Measurements from ENCODE around the gene EMSY.

EMSY gene

DNA sequence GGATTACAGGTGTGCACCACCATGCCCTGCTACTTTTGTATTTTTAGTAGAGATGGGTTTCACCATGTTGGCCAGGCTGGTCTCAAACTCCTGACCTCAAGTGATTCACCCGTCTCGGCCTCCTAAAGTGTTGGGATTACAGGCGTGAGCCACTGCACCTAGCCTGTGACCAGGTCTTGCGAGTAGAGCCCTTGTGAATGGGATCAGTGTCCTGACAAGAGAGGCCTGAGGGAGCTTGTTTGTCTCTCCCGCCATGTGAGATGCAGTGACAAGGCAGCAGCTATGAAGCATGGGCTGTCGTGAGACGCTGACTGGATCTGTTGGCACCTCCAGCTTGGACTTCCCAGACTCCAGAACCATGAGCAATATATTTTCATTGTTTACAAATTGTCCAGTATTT is 156.5 kb downstream of the EMSY start:
- Histone ChIP-seq H3K36me3 (ENCODE audit: control insufficient read depth in 2 of 2, insufficient read depth in 2 of 2, low read length in 2 of 2) (no peaks in the 10 kb centered on the region), H3K9me3 (ENCODE audit: control insufficient read depth in 2 of 2, low read length in 2 of 2) (no peaks in the 10 kb centered on the region), H3K9ac (ENCODE audit: low read depth in 1 of 2, low read length in 2 of 2) (no peak overlapping the region), H3K4me3 (ENCODE audit: low read length in 2 of 2) (no peak overlapping the region), H3K4me1 (ENCODE audit: control insufficient read depth in 2 of 2, insufficient read depth in 2 of 2, low read length in 2 of 2) (peaks cover 28 to 30% of the 10 kb centered on the region in 2 donors), H3K27ac (ENCODE audit: low read depth in 2 of 2, low read length in 2 of 2) (peak overlapping the region in 1 of 2 donors; percentile 73), H3K27me3 (ENCODE audit: control insufficient read depth in 2 of 2, insufficient read depth in 2 of 2, low read length in 2 of 2) (no peaks in the 10 kb centered on the region)

DNA sequence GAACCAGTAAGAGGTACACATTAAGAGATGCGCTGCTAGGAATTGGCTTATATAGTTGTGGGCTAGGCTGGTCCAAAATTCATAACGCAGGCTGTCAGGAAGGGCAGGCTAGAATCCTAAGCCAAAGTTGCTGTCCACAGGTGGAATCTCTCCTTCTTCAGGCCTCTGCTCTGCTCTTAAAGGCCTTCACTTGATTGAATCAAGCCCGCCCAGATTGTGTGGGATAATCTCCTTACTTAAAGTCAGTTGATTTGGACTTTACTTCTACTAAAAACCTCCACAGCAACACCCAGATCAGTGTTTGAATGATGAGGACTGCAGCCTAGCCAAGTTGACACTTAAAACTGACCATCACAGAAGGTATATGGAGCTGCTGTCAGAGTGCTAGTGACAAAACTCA is 156.9 kb downstream of the EMSY start:
- Histone ChIP-seq H3K4me3 (ENCODE audit: low read length in 2 of 2) (no peak overlapping the region), H3K36me3 (ENCODE audit: control insufficient read depth in 2 of 2, insufficient read depth in 2 of 2, low read length in 2 of 2) (no peaks in the 10 kb centered on the region), H3K27me3 (ENCODE audit: control insufficient read depth in 2 of 2, insufficient read depth in 2 of 2, low read length in 2 of 2) (no peaks in the 10 kb centered on the region), H3K9ac (ENCODE audit: low read depth in 1 of 2, low read length in 2 of 2) (no peak overlapping the region), H3K9me3 (ENCODE audit: control insufficient read depth in 2 of 2, low read length in 2 of 2) (no peaks in the 10 kb centered on the region), H3K4me1 (ENCODE audit: control insufficient read depth in 2 of 2, insufficient read depth in 2 of 2, low read length in 2 of 2) (peaks cover 28 to 30% of the 10 kb centered on the region in 2 donors), H3K27ac (ENCODE audit: low read depth in 2 of 2, low read length in 2 of 2) (peak overlapping the region in 1 of 2 donors; percentile 73)

DNA sequence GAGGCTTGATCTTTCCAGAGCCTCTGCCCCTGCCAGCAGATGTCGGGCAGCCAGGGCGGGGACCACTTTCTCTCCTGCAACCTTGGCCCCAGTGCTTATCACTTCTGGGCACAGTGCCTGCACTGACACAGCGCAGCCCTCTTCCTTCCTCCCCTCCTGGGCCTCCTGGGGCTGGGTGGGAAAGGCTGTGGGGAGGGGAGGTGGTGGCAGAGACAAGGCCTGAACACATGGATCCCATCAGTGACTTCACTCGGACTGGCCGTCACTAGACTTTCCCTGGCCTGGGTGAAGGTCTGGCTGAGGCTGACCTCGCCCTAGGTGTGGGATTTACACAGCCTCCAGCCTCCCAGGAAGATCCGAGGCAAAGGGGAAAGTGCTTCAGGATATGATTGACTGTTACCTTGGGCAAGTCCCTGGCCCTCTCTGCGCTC is 157.6 kb downstream of the EMSY start:
- H3K4me1 ChIP-seq (ENCODE audit: control insufficient read depth in 2 of 2, insufficient read depth in 2 of 2, low read length in 2 of 2) = peaks cover 28 to 30% of the 10 kb centered on the region in 2 donors
- no peaks in the 10 kb centered on the region for H3K27me3 ChIP-seq (ENCODE audit: control insufficient read depth in 2 of 2, insufficient read depth in 2 of 2, low read length in 2 of 2)
- H3K27ac ChIP-seq (ENCODE audit: low read depth in 2 of 2, low read length in 2 of 2) = peak overlapping the region; percentile 66 to 73
- H3K9me3 ChIP-seq (ENCODE audit: control insufficient read depth in 2 of 2, low read length in 2 of 2) = no peaks in the 10 kb centered on the region
- no peak overlapping the region for H3K4me3 ChIP-seq (ENCODE audit: low read length in 2 of 2)
- no peaks in the 10 kb centered on the region for H3K36me3 ChIP-seq (ENCODE audit: control insufficient read depth in 2 of 2, insufficient read depth in 2 of 2, low read length in 2 of 2)
- H3K9ac ChIP-seq (ENCODE audit: low read depth in 1 of 2, low read length in 2 of 2) = no peak overlapping the region

Data from mucosa of rectum (tissue), 2 donors.